Endothelial cell (in vitro differentiated cells): Measurements from ENCODE around the gene GLCCI1. TPM values are rescaled to one million over a fixed set of nuclear protein-coding genes. Genes with fewer than 3 reads are reported as not detected.

ENCODE experiments used
- DNase-seq: peaks from one replicate; pipeline ENCODE4 v3.0.0; 2021; ENCODE audit warnings: low spot score
- H3K27ac Mint-ChIP-seq: one replicate; pipeline ENCODE4 v1.8.0; 2021; ENCODE audit warnings: mixed read lengths, inconsistent platforms; ENCODE audit not compliant: unreplicated experiment
- H3K27me3 Mint-ChIP-seq: one replicate; pipeline ENCODE4 v1.8.0; 2021; ENCODE audit warnings: mild to moderate bottlenecking, moderate library complexity, mixed read lengths, inconsistent platforms; ENCODE audit not compliant: unreplicated experiment
- H3K36me3 Mint-ChIP-seq: one replicate; pipeline ENCODE4 v1.8.0; 2021; ENCODE audit warnings: mild to moderate bottlenecking, low read depth, mixed read lengths, inconsistent platforms; ENCODE audit not compliant: unreplicated experiment
- H3K4me1 Mint-ChIP-seq: one replicate; pipeline ENCODE4 v1.8.0; 2021; ENCODE audit warnings: mild to moderate bottlenecking, mixed read lengths, inconsistent platforms; ENCODE audit not compliant: unreplicated experiment
- H3K4me3 Mint-ChIP-seq: one replicate; pipeline ENCODE4 v1.8.0; 2021; ENCODE audit warnings: mild to moderate bottlenecking, mixed read lengths, inconsistent platforms; ENCODE audit not compliant: unreplicated experiment
- H3K9me3 Mint-ChIP-seq: one replicate; pipeline ENCODE4 v1.8.0; 2021; ENCODE audit warnings: mixed read lengths, inconsistent platforms; ENCODE audit not compliant: unreplicated experiment
- CTCF ChIP-seq: fragments of 200-600 bp; sonication (generic); IDR thresholded peaks from one replicate; pipeline ENCODE4 v1.5.0; 2021; ENCODE audit warnings: antibody characterized with exemption; ENCODE audit not compliant: unreplicated experiment
- total RNA-seq: library from RNA; stranded (reverse); fragmentation: NEBNext Ultra II Directional; extraction: Animal tissue kit (Norgen Biotek cat#: 25700); gene quantifications from one replicate; pipeline ENCODE4 v1.2.1, GENCODE V29; 2021; ENCODE audit not compliant: unreplicated experiment

The GLCCI1 gene
- total RNA-seq, 1 donor from 2014 or later: 13.8 TPM

GRCh38 chr7:7970531-7971307, 2.1 kb downstream of the GLCCI1 start:
- TF ChIP-seq CTCF: no peak
- H3K4me3 Mint-ChIP-seq: no peak overlapping the region
- no peak overlapping the region for H3K27ac Mint-ChIP-seq
- no peak for DNase-seq
- no peaks in the 10 kb centered on the region for H3K36me3 Mint-ChIP-seq
- no peaks in the 10 kb centered on the region for H3K9me3 Mint-ChIP-seq
- H3K27me3 Mint-ChIP-seq: peaks cover 2% of the 10 kb centered on the region
- H3K4me1 Mint-ChIP-seq: peaks cover 13% of the 10 kb centered on the region

GRCh38 chr7:7971308-7972040, 2.9 kb downstream of the GLCCI1 start:
- no peak for TF ChIP-seq CTCF
- peaks cover 19% of the 10 kb centered on the region for H3K4me1 Mint-ChIP-seq
- H3K36me3 Mint-ChIP-seq: no peaks in the 10 kb centered on the region
- no peak overlapping the region for H3K27ac Mint-ChIP-seq
- peaks cover 2% of the 10 kb centered on the region for H3K27me3 Mint-ChIP-seq
- H3K4me3 Mint-ChIP-seq: no peak overlapping the region
- no peak for DNase-seq
- no peaks in the 10 kb centered on the region for H3K9me3 Mint-ChIP-seq

- Mint-ChIP-seq H3K4me1 (peaks cover 19% of the 10 kb centered on the region), H3K9me3 (no peaks in the 10 kb centered on the region), H3K27ac (no peak overlapping the region), H3K4me3 (no peak overlapping the region), H3K36me3 (no peaks in the 10 kb centered on the region), H3K27me3 (peaks cover 2% of the 10 kb centered on the region)
- no peak for DNase-seq
- TF ChIP-seq CTCF: no peak
Measured at GRCh38 chr7:7972128-7972527, 3.5 kb downstream of the GLCCI1 start.

GRCh38 chr7:7972922-7973594, 4.5 kb downstream of the GLCCI1 start:
- Mint-ChIP-seq H3K27ac (no peak overlapping the region), H3K4me3 (no peak overlapping the region), H3K27me3 (peaks cover 2% of the 10 kb centered on the region)

More at GRCh38 chr7:7972922-7973594, 4.5 kb downstream of the GLCCI1 start:
- TF ChIP-seq CTCF: no peak
- DNase-seq: no peak
- no peaks in the 10 kb centered on the region for H3K36me3 Mint-ChIP-seq
- no peaks in the 10 kb centered on the region for H3K9me3 Mint-ChIP-seq
- H3K4me1 Mint-ChIP-seq: peaks cover 20% of the 10 kb centered on the region
